K562 (cell line): Measurements from ENCODE around the gene LSM4. TPM values are rescaled to one million over a fixed set of nuclear protein-coding genes. Genes with fewer than 3 reads are reported as not detected.

Experiments
- ESRRA ChIP-seq: fragments of 450-650 bp; IDR thresholded peaks from 2 replicates; pipeline ENCODE4 v1.6.1; 2014; ENCODE audit warnings: low read depth, mild to moderate bottlenecking, moderate library complexity, borderline replicate concordance
- POLR2G ChIP-seq: fragments of 200-400 bp; formaldehyde crosslinking; IDR thresholded peaks from 2 replicates; pipeline ENCODE4 v1.6.1; 2017; ENCODE audit warnings: low read depth, mild to moderate bottlenecking, antibody characterized with exemption, low read length, moderate library complexity
- PTRF ChIP-seq: fragments of 450-650 bp; IDR thresholded peaks from 2 replicates; pipeline ENCODE4 v1.6.1; 2016; ENCODE audit warnings: mild to moderate bottlenecking, missing genetic modification characterization, missing compliant biosample characterization
- ZNF311 ChIP-seq: fragments of 250-450 bp; sonication (Bioruptor Pico); IDR thresholded peaks from 2 replicates; pipeline ENCODE4 v1.4.0; 2020; ENCODE audit warnings: mild to moderate bottlenecking, moderate library complexity
- polyA plus RNA-seq, 8 experiments: library from polyadenylated mRNA; depleted of rRNA in 4 of 8; stranded (reverse) in 5 of 8; unstranded in 3 of 8; fragments of >200 nt; fragmentation: Nextera tagmentation in 2 of 8; fragmentation: Illumina TruSeq in 1 of 8; extraction: Ambion mirVana in 2 of 8; extraction: Trizol in 1 of 8; gene quantifications; 2 replicates each; pipeline versions ENCODE4 v1.2.1 to v1.2.3, GENCODE V29; 2011 to 2014; ENCODE audit warnings: inconsistent platforms in 1 of 8, missing spikeins in 1 of 8
- total RNA-seq, 7 experiments: library from RNA; depleted of rRNA in 6 of 7; stranded (reverse); fragments of >200 nt in 6 of 7; fragmentation: Illumina TruSeq in 2 of 7; extraction: Trizol in 2 of 7; gene quantifications; 2 replicates each; pipeline versions ENCODE4 v1.2.1 to v1.2.3, GENCODE V29; 2011 to 2021; ENCODE audit warnings: low replicate concordance in 1 of 7
- TF ChIP-seq, protein P1 (sequence below), 2 experiments: fragments of 150-350 bp in 1 of 2; IDR thresholded peaks; 2 replicates each; pipeline ENCODE4 v1.6.1; 2012 to 2016; ENCODE audit warnings: low read depth in 2 of 2, low read length in 2 of 2, mild to moderate bottlenecking in 1 of 2, moderate library complexity in 1 of 2
- TF ChIP-seq, protein P2 (sequence below): fragments of 250-450 bp; sonication (Bioruptor Pico); IDR thresholded peaks from 2 replicates; pipeline ENCODE4 v1.8.0; 2021; ENCODE audit warnings: borderline replicate concordance, mild to moderate bottlenecking, moderate library complexity; ENCODE audit not compliant: poor library complexity, severe bottlenecking

LSM4 gene
- total and polyA plus RNA-seq, 9 of the 15 experiments (the other 6 are each of a cell fraction or from before 2014, with no cell fraction given) = 11.9 to 763 (median 202) TPM

DNA sequence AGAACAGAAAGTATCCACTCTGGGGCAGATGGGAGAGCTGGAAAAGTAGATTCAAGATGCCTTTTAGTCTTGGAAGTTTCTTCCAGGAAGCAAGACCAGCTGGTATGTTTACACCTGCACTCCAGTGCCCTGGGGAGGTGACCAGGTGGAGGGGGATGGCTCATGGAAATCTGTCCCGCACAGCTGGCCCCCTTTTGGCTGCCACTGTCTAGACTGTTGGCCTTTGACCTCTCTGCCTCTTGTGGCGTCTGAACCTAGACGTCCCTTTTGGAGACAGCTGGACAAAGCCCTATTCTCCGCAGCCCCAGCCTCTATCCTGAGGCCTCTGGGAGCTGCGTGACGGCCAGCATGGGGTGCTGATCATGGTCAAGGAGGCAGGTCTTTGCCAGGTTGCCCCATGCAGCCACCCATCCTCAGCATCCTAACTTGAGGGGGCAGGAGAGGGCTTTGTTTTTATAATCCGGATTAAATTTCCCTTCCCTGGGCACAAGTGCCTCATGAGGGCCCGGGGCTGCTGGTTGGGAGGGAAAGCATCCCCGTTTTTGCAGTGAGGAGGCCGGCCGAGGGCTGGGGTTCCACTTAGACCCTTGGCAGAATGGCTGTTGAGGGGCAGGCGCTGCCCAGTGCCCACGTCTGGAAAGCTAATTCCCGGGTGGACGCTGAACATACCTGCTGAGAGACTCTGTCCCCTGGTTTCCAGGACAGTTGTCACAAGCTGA is 45.8 kb upstream of the LSM4 start (continued):
- TF ChIP-seq, protein P1, sequence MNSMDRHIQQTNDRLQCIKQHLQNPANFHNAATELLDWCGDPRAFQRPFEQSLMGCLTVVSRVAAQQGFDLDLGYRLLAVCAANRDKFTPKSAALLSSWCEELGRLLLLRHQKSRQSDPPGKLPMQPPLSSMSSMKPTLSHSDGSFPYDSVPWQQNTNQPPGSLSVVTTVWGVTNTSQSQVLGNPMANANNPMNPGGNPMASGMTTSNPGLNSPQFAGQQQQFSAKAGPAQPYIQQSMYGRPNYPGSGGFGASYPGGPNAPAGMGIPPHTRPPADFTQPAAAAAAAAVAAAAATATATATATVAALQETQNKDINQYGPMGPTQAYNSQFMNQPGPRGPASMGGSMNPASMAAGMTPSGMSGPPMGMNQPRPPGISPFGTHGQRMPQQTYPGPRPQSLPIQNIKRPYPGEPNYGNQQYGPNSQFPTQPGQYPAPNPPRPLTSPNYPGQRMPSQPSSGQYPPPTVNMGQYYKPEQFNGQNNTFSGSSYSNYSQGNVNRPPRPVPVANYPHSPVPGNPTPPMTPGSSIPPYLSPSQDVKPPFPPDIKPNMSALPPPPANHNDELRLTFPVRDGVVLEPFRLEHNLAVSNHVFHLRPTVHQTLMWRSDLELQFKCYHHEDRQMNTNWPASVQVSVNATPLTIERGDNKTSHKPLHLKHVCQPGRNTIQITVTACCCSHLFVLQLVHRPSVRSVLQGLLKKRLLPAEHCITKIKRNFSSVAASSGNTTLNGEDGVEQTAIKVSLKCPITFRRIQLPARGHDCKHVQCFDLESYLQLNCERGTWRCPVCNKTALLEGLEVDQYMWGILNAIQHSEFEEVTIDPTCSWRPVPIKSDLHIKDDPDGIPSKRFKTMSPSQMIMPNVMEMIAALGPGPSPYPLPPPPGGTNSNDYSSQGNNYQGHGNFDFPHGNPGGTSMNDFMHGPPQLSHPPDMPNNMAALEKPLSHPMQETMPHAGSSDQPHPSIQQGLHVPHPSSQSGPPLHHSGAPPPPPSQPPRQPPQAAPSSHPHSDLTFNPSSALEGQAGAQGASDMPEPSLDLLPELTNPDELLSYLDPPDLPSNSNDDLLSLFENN (IDR thresholded peaks at IDR 0.05; ENCODE audit: low read depth in 2 of 2, low read length in 2 of 2) = no peak
- no peak for TF ChIP-seq PTRF (tag)
- TF ChIP-seq, protein P2, sequence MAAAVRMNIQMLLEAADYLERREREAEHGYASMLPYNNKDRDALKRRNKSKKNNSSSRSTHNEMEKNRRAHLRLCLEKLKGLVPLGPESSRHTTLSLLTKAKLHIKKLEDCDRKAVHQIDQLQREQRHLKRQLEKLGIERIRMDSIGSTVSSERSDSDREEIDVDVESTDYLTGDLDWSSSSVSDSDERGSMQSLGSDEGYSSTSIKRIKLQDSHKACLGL (CRISPR knock-in tag) = no peak
- TF ChIP-seq ESRRA = no peak
- TF ChIP-seq ZNF311 (CRISPR knock-in tag) = no peak
- peak; percentile 49; the same call in 1 of the 2 replicates for TF ChIP-seq POLR2G
